Amniotic stem cell (primary cell): ENCODE data around the gene CHRNA5.
"Not testable (repeated sequence)": the region's sequence is repeated elsewhere in the genome, so short reads cannot be mapped to it uniquely, and the experiment has no call there.

Source experiments
- DNase-seq: peaks from one replicate; lab custom pipeline; 2025; lab: John Stamatoyannopoulos, UW

CHRNA5 gene

DNA sequence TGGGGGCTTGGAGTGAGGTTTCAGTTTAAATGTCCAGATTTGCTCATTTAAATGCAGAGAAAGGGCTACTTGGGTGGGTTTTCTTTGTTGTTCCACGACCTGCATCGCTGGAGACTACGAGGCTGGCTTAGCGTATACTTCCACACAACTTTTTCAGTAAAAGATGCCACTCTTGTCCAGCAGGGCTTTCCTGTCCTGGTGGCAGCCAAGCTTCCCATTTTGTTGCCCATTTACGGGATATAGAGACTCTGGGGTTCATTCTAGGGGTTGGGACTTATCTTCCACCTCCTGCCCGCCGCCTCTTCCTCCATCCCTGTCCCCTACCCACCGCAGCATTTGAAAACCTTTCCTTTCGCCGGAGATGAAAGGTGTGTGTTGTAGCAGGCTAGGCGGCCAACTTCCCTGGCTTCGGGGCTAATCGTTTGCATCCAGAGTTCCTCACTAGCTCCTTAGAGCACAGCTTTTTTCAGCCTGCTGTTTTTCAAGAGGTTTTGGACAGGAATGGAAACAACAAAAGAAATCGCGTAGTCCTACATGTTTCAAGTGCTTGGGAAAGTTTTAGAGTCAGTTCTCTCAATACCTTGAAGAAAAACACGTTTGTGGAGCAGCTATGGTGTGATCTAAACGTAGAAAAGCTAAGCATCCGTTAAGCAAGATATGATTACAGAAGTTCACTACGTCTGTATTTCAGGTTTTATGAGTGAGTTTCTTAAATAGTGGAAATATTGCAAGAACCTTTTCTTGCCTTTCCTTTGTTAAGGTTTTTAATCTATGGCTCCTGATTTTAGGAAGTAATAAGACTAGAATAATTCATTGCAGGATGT is 843 bp downstream of the CHRNA5 start:
- no peak for DNase-seq

DNA sequence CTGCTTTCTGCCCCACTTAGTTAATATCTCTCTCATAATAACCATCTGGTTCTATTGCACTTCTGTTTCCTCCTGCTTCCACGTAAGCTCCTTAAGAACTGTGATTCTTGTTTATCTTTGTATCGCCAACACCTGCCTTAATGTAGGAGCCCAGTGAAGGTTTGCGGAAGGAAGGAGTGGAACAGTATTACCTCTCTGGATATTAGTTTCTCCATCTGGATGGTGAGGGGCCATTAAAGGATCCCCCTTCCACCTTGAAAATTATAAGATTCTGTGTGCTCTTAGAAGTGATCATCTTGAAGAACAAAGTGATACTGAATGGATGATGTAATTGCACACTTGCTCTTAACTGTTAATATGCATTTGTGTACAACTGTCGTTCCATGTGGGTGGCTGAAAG is 2.2 kb downstream of the CHRNA5 start:
- no peak for DNase-seq

DNA sequence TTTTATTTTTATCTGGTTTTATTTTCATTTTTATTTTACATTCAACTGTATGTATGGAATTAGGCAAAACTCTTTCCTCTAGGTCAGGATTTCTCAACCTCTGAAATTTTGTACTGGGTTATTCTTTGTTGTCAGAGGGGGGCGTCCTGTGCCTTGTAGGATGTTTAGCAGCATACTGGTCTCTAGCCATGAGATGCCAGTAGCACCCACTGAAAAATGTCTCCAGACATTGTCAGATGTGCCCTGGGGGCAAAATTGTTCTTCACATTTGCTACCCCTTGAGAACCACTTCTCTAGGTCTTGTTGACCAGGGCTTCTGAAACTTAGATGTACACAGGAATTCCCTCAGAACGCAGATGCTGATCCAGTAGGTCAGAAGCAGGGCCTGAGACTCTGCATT is 5.4 kb downstream of the CHRNA5 start:
- DNase-seq: no peak

DNA sequence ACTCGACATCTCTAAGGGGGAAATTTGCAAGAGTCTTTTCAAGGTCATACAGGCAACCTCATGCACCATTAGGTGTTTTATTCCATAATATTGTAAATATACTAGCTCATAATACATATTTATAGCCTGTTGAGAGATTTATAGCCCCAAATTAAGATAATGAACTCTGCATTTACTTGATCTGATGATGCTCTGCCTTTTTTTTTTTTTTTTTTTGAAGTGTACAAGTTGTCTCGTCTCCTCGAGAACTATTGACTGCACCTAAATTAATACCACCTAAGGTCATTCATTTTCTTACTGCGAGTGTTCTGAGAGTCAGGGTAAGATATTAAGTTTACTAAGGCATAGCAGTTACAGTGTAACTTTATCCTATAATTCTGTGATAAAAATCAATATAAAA is 6.1 kb downstream of the CHRNA5 start:
- no peak for DNase-seq

DNA sequence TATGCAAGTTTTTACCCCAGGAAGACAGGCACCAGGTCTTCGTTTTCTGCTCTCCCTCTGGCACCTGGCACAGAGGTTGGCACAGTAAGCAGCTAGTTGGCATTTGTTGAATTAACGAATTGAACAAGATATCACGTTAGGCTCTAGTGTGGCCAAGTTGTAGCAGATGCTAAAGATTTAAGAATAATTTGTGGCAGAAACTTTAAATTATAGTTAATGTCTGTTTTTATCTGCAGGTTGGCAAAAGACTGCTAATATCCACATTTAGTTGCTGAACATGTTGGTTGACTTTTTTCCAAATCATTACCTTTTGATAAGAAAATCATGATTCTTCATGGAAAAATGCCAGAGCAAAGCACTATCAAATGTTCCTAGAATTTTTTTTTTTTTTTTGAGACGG is 8.1 kb downstream of the CHRNA5 start:
- no peak for DNase-seq

DNA sequence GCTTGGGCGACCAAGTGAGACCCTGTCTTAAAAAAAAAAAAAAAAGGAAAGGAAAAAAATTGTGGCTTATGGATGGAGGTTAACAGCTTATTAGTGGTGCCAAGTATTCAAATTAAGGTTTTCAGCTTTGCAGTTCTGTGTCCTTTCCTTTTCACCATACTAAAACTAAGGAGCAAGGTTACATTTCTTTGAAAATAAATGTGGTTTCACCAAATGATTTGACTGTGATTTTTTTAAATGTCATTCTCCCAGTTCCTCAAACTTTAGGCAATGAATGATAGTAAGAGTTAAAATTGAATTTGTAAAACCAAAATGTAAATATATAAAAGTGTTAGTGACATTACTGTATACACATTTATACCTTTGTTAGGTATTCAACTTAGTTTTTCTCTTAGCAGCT is 9.6 kb downstream of the CHRNA5 start:
- no peak for DNase-seq

DNA sequence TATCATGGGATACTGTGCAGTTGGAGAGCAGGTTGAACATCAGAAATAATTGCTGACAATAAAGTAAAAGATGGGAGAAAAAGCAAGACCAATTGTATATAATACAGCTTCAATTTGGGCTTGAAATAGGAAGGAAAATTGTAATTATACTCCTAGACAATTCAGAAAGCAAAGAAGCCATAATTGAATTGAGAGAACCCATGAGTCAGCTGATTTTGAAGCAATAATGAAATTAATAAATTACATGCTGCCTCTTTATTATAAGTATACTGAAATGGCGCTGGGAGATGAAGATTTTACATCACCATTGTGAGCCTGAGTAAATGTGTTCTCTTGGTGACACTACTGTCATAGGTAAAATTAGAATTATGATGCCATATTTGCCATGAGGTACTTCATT is 32.3 kb downstream of the CHRNA5 start:
- no peak for DNase-seq

DNA sequence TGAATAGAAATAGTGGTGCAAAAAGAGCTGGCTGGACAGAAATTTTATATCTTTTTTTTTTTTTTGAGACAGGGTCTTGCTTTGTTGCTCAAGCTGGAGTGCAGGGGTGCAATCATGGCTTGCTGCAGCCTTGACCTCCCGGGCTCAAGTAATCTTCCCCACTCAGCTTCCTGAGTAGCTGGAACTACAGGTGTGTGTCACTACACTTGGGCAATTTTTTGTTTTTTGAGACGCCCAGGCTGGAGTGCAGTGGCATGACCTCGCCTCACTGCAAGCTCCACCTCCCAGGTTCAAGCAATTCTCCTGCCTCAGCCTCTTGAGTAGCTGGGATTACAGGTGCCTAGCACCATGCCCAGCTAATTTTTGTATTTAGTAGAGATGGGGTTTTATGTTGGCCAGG is 33.0 kb downstream of the CHRNA5 start:
- no peak for DNase-seq

DNA sequence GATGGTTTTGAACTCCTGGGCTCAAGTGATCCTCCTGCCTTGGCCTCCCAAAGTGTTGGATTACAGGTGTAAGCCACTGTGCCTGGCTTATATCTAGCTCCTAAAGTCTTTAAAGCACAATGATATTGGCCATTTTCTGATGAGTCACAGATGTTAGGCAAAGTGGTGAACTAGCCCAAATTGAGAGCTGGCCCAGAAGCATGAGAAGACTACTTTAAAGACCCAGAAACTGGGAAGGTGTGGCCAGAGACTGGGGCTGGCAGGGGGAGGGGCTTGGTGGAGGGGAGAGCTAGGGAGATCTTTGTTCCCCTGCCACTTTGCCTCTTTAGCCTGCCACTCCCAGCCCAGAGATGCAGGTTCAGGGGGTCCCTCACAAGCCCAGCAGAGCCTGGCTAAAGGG is 33.9 kb downstream of the CHRNA5 start:
- DNase-seq: no peak

DNA sequence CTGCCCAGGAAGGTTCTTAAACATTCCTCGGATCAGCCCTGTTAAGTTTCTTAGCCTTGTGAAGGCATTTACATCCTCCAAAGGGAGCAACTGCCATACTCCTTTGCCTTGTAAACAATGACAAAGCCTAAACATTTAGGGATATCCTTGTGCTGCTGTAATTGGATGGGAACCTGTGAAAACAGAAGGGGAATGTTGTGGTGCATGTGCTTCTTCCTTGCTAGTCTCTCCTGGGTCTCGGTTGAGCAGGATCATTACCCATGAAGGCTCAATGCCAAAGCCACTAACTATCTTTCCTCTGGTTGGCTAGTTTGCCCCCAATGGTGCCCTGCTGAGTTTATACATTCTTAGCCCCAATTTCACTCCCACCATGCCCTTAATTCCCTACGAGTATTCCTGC is 38.1 kb downstream of the CHRNA5 start:
- DNase-seq: no peak

DNA sequence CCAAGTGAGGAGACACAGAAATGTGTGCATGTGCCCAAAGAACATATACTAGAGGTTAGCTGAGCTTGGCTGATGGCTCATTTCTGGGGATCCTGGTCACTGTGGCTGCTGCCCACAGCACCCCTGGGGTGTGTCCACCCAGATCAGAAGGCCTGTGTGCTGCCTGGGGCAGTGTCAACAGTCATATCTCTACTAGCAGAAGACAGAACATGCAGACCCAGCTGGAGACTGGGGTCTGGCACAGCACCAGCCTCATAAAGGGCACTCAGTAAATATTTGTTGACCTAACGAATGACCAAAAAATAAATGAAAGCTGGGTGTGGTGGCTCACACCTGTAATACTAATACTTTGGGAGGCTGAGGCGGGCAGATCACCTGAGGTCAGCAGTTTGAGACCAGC is 39.1 kb downstream of the CHRNA5 start:
- no peak for DNase-seq

DNA sequence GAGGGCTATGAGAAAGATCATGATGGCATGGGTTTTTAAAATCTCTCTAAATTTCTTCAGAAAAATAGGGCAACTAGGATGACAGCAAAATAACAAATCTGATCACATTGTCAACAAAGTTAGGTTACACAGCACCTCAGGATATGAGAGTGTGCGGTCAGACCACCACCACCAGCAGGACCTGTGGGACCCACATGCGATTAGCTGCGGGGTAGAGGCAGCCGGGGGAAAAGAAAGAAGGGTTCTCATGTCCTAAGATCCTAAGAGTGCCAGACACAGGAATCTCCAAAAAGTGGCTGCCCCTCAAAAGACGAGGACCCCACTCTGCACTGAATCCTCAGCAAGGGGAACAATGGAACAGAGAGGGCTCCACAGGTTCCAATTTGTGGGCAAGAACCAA is 39.9 kb downstream of the CHRNA5 start:
- no peak for DNase-seq

DNA sequence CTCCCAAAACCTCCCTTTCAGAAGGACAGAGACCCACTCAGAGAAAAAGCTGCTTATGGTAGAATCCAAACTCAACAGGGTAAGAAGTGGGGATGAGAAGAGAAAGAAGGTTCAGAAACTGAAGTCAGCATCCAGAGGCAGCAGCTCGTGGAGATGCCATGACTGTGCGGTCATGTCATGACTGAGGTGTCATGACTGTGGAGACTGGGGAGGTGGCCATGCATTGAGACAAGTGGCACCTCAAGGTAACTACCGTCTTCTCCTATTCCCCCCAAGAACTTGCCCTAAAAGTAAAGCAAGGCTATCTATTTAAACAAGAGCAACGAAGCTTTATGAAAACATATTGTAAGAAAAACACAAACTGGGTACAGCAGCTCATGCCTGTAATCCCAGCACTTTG is 40.4 kb downstream of the CHRNA5 start:
- no peak for DNase-seq

DNA sequence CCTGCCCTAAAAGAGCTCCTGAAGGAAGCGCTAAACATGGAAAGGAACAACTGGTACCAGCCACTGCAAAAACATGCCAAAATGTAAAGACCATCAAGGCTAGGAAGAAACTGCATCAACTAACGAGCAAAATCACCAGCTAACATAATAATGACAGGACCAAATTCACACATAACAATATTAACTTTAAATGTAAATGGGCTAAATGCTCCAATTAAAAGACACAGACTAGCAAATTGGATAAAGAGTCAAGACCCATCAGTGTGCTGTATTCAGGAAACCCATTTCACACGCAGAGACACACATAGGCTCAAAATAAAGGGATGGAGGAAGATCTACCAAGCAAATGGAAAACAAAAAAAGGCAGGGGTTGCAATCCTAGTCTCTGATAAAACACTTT is 44.2 kb downstream of the CHRNA5 start:
- not testable (repeated sequence) for DNase-seq

DNA sequence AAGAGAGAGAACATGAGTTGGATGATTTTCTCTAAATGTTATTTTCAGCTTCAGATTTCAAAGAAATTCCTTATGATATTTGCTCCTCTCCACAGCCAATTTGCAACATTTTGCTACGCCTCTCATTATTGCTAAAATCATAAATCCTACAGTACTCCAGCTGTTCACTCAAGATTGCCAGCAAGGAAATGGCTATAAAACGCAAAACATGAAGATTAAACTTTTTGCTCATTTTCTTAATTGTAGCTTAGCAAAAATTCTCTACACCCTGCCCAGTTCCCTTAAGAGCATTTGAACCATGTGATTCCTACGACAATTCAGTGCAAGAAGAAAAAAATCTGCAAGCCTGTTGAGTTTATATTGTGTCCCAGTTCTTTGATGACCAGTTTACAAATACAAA is 48.7 kb downstream of the CHRNA5 start:
- no peak for DNase-seq

DNA sequence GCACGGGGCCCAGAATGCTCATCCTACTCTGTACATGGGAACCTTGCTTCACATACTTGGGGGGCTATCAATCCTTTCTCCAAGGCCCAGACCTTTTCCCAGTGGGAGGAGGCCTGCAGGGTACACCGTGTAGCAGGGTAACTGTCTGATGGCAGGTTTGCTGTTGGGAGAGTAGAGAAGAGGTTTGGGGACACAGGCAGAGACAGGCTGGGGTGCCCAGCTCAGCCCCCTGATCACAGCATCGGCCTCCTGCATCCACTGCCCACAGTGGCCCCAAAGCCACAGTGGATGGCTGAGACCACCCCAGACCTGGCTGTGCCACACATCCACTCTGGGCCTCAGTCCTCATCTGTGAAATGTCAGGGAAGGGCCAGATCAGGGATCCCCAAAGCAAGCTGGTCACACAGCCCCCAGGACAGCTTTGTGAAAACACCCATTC is 49.9 kb downstream of the CHRNA5 start:
- no peak for DNase-seq

DNA sequence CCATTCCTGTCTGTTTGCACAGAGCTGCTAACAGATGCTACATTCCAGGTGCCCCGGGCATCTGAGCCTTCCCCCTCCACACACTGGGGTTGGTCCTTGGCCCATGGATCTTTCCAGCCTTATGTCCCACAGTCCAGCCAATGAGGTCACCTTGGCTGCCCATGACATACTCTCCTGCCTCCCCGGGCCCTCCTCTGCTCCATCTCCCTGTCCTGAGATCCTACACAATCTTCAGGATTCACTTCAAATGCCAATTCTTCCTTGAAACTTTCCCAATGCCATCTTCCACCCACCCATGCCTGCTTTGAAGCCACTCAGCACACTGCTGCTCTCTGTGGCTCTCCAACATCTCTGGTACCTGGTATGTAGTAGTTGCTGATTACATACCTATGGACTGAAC is 51.2 kb downstream of the CHRNA5 start:
- DNase-seq: no peak

DNA sequence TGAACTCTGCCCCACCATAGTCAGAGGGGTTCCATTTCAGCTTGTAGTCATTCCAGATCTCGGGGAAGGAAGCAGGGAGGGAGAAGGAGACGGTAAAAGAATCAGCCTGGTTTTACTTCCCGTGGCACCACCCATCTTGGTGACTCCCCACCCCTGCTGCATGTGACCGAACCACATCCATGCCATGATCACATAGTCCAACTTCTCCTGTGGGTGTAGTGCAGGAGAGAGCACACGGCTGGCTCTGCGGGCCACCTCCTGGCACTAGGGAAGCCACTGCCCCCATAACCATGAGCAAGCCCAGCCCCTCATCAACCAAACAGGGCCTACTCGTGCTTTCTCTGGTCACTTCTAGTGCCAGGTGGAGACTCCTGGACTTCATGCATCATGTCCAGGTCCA is 51.8 kb downstream of the CHRNA5 start:
- DNase-seq: no peak

DNA sequence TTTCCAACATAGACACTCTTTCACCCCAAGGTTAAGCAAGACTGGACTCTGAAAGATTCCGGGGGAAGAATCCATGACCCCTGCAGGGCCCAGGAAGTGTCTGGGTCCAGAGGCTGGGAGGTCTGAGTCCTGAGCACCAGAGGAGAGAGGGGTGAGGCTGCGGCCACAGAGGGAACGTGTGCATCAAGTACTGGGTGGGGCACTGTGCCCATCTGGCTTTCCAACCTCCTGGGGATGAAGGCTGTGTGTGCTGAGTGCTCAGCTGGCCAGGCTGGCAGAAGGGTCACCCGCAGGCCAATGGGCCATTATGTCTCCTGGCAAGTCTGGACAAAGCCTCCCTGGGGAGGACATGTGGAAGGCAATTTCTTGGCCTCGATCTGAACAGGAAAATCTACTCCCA is 52.2 kb downstream of the CHRNA5 start:
- DNase-seq: no peak

DNA sequence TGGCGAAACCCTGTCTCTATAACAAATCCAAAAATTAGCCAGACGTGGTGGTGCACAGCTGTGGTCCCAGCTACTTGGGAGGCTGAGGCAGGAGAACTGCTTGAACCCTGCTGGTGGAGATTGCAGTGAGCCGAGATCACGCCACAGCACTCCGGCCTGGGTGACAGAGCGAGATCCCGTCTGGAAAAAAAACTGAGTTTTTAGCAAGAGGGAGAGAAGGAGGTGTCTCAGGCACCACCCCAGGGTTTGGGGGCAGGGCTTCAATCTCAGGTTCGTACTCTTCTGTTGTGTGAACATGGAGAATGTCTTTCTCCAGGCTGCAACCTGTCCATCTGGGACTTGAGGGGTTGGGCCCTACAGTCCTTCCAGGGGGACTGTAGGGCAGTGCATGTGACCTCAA is 52.7 kb downstream of the CHRNA5 start:
- no peak for DNase-seq

DNA sequence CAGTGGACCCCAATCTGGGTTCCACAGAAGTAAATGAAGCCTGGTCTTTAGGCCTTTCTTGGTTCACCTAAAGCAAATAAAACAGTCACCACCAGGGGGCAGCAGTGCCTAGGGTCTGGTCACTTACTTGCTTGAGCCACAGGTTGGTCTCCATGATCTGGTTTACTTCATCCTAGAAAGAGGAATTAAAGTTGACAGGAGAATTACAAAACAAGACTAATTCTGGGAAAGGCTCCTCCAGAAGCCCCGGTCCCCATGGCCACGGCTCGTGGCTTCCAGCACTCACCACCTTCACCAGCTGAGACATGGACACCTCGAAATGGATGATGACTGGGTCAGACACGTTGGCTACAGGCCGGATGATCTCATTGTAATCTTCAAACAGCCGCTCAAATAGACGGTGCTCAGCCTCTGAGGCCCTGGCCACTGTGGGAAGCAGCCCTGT is 53.2 kb downstream of the CHRNA5 start:
- DNase-seq: peak; percentile 88

DNA sequence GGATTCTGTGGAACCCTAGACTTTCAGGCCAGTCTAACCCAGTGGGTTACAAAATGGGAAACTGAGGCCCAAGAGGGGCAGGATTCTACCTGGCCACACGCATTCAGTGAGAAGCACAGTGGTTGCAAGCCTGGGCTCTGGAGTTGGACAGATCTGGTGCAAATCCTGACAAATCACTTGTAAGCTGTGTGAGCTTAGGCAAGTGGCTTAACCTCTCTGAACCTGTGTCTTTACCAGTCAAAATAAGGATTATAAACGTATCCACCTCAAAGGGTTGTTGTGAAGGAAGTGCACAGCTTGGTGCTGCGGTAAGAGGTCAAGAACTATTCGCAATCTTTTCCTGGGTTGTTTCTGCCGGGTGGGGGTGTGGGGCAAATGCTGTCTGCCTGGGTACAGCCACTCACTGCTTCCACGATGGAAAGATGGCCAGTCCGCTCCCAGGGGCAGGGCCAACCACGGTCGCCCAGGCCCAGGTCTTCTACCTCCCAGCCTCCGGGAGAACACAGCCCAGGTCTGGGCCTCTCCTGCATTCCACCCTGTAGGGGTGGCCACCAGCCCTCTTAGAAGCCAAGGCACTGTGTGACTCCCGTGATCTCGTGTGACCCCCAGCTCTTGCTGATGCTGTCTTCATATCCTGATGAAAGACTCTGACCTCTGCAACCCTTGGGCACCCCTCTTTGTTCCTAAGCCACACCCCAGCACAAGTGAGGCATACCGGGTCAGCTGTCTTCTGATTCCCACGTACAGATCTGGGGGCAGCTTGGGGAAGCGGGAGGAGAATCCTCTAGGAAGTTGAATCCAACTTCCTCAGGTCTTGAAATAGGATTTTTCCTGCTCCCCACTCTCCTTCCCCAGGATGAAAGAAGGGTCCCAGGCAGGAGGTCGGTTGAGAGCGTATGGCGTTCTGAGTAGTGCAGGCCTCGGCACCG is 54.0 kb downstream of the CHRNA5 start:
- DNase-seq: no peak

DNA sequence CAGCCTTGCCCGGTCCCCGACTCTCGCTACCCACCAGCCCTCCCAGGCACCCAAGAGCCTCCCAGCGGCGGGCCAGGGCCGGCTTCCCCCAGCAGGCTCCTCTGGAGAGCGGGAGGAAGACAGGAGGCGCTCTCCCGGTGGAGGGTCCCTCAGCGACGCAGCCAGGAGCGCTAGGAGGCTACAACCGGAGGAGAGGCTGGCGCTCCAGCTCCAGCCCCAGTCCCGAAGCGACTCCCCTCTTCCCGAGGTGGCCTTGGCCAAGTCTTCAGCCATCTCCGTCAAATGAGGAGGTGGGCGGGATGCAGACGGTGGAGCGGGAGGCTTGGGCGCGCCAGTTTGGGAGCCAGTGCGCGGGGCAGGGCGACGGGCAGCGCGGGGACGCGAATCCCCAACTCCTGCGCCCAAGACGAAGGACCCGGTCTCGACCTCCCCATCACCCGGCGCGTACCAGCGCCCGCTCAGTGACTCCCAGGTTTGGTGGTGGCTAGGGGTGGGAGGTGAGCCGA is 54.8 kb downstream of the CHRNA5 start:
- DNase-seq: no peak
